Measurements from ENCODE around the gene LNX1. TPM values are rescaled to one million over a fixed set of nuclear protein-coding genes. Genes with fewer than 3 reads are reported as not detected.
"Not testable (repeated sequence)": the region's sequence is repeated elsewhere in the genome, so short reads cannot be mapped to it uniquely, and the experiment has no call there.

LNX1 gene
- polyA plus RNA-seq, 1 donor, result 4.0 TPM

DNA sequence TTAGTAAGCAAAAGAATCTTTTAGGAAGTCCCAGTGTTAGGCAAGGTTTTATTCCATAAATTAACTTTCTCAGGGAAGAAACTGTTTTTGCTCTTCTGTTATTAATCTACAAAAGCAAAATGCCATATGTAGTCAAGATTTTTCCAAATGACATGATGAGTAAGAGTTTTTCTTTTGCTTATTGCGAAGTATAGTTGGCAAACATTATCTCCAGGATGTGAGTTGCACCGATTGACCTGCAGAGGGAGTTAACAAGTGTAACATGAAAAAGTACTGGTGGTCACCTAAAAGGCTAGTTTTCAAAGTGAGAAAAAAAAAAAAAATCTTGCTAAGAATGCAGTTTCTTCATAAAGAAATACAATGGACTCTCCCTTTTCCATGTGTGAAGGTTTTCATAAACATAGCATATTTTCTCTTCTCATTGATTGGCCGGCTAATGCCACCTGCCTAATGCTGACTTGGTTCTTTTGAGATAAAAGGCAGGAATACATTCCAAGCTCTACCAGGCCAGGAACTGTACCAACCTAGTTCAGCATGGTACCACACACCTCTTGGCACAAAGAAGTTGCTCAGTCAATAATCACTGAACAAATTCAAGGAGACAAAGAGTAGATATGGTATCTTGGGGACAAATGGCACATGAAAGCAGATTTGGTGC is 100.2 kb downstream of the LNX1 start:
- peak; percentile 73 for DNase-seq

DNA sequence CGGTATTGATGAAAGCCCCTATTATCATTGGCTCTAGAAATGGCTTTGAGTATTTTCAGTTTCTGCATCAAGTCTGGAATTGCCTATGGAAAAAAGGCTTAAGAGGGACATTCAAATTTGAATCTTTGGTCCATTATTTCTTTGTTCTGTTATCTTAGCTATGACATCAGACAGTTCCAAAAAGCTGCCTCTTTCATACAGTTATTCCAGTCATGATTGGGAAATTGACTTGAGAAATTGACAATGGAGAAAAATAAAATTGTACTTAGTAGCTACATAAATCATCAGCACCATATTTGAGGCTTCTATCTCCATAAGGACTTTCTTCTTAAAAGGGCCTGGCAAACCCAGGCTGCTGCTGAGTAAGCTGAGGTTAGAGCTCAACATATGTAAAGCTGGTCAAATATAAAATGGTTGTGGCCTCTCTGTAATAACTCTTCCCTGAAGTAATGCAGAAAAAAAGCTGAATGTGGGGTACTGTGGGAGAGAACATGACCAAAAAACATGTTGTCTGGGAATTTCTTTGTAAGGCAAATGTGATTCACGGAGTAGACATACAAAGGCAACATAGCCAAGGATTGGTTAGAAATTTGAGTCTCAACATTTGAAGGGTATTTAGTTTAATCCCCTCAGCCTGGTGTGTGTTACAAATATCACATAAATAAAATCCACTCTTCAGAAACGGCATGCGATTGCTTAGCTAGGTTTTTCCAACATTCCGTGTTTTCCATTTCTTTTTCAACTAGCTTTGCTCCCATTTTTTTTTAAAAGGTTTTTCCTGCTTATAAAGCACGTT is 100.9 kb downstream of the LNX1 start:
- no peak for DNase-seq

DNA sequence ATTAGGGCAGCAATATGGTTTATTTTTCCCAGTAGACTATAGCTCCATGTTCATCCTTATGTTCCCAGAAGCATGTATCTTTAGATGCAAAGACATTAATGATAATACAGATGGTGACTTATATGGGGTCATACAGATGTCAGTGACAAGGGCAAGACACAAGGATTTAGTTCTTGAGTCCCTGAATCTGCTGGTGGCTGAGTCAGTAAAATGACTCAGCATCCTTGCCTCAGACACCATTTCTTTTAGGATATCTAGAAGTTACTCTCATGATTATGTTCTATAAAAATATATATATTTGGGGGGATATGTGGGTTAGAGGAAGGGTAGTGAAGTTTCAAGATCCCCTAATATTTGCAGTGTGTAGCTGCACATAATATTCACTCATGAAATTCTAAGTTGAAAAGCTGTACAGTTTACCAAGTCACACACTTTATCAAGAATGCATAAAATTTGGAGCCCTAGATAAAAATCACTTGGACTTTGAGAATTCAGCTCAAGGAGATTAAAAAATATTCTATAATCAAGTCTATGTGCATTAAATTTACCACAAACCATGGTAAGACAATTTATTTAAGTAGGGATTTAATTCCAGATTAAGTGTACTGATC is 101.9 kb downstream of the LNX1 start:
- DNase-seq, result no peak

DNA sequence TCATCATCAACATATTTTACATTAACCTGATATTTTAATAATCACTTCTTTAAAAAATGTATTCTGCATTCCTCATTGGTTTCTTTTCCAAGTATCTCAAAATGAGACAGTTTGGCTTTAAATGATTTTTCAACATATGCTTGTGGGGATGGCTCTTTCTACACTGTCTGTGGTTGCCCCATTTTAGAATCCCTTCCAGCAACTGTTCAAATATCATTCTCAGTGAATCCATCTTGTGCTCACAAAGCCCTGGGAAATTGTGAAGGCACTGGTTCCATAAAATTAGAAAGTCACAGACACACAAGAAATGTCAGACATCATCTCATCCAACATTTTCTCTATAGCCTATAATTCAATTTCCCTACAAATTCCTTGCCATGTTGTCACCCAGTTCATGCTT is 103.5 kb downstream of the LNX1 start:
- DNase-seq, result no peak

DNA sequence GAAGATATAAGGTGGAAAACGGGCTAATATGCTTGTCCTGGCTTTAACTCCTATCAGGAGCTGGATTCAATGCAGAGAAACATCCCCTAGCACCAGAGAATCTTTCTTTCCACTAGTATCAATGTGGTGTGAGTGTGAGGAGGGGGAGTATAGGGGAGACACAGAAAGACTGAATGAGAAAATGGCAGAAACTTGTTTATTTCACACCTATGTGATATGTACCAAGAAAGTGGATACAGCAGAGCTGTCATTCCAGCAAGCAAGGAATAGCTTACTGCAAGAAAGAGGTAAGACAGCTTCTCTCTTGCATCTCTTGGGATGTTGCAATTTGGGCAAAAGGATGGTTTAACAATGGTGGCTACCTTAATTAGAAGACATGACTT is 105.6 kb downstream of the LNX1 start:
- no peak for DNase-seq

DNA sequence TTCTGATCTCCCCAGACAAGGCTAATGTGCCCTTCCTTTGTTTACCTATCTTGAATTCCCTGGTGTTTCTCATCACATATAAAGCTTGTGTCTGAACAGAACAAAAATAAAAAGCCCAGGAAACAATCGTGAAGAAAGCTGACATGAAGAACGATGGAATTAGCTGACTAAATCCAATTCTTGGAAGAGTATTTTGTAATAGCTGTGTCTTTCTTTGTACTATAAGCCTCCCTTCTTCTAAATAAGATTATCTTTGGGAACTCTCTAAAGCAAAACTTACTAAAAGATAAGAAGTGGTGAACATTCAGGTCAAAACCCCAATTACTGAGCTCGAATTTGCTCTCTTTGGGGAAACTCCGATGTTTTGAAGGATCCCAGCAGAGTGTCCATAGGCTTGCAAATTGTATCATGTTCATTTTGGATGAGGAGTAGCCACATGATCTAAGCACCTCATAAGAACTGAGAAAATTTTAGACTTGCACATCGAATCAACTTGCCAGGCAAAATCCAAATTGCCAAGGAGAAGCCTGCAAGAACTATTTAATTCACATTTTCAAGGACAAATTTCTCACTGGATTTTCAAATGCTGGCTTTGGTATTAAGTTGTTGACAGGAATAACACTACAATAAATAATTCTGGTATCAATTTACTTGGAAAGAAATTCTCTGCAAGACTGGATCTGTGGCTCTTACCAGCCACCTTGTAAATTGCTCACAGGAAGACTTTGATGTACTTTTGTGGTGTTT is 106.2 kb downstream of the LNX1 start:
- no peak for DNase-seq

DNA sequence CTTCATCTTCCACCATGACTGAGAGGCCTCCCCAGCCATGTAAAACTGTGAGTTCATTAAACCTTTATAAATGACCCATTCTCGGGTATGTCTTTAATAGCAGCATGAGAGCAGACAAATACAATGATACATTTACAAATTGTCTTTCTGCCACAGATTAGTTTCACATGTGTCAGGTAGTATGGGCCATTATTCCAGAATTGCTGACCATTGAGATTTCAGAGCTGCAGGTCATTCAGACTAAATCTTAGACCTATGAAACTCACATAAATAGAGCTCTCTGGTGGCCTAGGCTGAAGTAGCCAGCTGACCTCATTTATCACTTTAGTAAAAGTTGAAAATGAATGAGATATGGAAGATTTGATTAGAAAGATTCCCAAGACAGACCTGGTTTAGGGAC is 108.0 kb downstream of the LNX1 start:
- no peak for DNase-seq

DNA sequence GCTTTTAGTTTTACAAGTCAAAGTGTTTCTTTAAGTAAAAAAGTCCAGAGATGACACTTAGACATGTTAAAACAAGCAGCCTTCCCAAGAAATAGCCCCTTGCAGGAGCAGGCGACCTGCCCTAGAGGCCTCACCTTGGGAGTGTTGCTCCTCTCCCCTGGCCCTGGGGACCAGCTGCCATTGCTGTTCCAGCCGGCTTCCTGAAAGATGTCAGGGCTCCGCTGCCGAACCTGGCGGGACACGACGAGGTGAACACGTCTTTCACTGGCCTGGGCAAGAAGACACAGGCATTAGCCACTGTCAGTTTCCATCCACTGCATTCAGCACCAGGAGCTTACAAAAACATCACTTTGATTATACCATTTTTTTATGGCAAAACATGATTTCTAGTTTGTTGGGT is 109.7 kb downstream of the LNX1 start:
- DNase-seq, result no peak

DNA sequence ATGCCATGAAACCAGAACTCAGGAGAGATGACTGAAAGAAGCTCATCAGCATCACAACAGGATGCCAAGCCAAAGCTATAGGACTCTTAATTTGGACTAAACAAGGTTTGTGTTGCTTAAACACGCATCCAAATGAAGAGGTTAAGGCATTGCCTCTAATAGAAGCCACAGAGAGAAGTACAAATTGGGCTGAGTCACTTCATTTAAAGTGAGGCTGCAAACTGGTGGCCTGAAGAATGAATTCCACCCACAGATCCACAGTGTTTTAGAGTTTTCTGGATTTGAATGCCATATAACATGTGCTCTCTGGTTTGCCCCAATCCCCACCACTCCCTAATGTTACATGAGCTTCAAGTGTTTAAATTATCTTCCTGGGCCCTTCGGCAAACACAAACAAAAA is 110.4 kb downstream of the LNX1 start:
- DNase-seq, result no peak

DNA sequence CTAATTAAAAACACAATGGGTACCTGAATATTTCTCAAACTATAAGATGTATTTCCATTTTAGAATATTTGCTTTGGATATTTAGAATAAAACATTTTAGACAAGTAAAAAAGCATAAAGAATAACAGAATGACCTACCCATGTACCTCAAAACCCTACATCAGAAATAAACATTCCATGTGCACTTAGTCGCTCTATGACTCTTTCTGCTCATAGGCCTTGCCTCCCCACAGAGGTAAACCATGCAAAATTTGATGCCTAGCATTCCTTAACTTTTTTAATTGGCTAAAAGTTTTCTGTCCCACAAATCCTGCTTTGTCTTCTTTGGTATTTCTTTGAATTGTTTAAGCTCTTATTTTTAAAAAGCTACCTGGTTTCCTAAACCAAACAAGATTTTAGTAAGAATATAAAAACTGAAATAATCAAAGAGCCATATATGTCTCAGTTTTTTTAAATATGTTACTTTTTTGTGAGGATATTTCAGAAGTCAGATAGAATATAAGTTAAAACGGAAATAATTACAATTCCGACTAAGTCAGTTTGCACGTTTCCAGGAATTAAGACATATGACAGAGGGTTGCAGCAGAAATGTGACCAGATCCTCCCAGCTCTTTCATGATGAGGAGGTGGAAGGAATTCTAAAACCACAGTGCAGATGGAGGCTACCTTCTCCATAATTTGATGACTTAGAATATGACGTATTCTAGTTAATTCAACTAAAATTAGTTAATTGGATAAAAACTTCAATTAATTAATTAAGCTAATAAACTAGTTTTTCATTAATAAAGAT is 111.4 kb downstream of the LNX1 start:
- DNase-seq, result no peak

DNA sequence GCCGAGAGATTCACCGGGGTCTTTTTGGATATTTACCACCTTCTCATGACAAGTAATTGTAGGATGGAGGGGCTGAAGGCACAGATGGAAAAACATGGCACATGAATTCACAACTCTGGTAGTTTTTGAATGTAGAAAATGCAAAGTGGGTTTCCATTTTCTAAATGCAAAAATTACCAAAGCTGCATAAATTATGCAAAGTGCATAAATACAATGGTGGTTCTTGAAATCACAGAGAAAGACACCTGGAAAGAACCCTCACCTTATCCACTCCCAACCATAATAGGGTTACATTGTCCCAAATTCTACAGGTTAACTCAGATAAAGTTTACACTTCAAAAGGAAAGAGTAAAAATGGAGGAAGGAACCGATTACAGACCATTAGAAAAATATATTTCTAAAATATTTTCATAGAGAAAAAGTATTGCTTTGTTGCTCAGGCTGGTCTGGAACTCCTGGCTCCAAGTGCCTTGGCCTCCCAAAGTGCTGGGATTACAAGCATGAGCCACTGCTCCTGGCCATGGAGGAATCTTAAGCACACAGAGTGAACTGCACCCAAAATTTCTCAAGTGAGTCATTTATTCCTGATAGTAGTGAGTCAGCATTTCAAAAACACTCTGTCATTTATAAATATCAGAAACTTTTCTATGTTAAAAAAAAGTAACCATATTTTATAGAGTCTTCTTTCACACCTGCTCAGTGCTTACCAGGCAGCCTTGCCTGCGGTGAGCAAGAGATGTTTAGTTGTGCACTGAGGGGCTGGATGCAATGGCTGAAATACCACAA is 112.4 kb downstream of the LNX1 start:
- DNase-seq, result no peak

DNA sequence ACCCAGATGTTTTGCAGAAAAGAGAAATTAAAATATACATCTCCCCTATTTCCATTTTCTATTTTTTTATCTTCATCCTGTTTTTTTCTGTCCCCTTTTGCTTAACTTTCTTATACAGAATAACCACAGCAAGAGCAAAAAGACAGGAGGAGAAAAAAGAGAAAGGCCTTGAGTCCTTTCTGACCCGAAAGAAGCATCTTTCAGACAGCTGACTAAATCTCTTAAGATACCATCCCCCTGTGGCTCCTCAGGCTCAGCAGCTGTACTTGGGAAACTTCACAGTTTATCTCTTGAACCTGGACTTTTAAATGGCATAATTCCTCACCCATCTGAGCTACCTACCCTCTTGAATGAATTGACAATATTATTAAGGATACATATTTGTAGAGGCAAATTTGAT is 113.7 kb downstream of the LNX1 start:
- DNase-seq, result no peak

DNA sequence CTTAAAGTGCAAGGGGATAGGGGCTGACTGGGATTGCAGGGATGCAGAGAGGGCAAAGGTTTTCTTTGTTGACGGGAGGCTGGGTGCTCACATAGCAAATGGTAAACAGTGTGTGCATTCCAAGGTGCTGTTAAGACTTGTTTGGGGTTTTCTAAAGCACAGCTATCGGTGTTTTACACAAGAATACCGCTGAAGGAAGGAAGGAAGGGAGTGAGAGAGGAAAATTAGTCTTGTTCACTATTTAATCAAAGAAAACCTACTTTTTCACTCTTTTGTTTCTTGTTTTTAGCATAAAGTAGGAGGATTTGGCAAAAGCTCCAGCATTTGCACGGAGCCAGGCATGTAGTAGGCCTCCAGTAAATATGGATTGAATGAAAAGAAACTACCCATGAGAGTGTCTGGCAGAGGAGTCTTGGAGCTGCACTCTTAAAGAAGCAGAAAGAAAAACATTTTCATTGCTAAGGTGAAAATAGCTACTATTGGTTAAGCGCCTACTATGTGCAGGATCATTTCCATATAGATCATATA is 114.2 kb downstream of the LNX1 start:
- DNase-seq, result no peak

DNA sequence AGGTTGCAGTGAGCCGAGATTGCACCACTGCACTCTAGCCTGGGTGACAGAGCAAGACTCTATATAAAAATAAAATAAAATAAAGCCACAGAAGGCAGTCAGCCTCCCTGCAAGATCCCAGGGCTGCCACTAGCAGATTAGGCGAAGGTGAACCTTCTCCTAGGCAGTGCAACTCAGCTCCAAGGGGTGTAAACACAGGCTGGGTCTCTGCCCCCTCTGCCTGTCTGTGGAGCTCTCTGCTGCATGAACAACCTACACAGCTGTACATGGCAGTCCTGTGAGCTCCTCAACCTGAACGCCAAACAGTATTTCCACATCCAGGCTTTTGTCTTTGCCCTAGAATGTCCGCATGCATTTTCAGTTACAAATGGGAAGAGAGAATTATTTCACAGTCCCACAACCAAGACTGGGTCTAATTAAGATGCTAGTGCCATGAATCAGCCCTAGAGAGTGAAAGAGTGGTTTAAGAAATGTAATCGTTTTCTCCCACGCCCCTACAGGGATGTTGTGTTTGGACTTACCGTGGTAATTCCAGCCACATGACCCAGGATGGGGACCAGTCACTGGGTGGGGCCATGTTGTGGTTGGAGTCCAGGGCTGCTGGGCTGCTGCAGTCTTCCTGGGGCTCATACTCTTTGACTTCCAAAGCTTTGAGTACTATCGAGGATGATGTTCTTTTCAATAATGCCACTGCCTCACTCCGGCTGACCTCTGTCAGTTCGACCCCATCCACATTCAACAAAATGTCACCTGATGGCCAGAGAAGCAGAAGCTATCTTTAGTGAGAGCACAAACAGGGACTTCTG is 114.9 kb downstream of the LNX1 start:
- DNase-seq, result no peak

DNA sequence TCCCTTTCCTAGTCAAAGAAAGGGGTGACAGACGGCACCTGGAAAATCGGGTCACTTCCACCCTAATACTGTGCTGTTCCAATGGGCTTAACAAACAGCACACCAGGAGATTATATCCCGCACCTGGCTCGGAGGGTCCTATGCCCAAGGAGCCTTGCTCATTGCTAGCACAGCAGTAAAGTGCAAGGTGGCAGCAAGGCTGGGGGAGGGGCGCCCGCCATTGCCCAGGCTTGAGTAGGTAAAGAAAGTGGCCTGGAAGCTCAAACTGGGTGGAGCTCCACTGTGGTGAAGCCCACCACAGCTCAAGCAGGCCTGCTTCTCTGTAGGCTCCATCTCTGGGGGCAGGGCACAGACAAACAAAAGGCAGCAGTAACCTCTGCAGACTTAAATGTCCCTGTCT is 124.7 kb downstream of the LNX1 start:
- not testable (repeated sequence) for DNase-seq

DNA sequence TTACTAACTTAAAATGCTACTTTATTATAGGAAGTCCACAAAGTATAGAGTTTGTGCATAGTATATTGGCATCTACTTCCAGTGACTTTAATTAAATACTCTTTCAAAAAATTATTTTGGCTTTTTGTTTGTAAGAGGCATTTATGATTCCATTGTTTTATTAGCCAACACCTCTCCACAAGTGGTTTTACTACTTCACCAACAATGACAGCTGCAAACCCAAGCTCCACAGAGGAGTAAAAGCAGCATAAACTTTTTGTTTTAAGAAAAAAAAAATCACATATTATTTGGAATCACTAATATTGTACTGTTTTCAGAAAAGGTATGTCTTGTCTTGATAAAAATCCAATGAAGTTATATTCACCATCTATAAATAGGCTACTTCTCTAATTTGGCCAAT is 125.4 kb downstream of the LNX1 start:
- DNase-seq, result no peak

DNA sequence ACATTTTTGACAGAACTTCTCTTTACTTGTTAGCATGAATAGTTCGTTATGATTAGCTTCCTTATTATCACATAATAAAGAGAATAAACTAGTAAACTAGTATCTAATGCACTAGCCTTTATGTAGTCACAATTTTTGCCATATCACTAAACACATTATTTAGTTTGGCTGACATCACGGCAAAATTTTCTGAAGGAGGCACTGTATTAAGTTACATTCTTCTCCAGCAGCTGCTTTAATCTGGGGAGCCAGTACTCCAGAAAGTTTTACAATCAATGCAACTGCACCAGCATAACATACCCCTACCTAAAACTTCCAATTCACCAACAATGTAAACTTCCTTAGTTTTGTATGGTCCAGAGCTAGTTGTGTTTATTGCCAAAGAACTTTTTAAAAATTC is 126.0 kb downstream of the LNX1 start:
- DNase-seq, result no peak

DNA sequence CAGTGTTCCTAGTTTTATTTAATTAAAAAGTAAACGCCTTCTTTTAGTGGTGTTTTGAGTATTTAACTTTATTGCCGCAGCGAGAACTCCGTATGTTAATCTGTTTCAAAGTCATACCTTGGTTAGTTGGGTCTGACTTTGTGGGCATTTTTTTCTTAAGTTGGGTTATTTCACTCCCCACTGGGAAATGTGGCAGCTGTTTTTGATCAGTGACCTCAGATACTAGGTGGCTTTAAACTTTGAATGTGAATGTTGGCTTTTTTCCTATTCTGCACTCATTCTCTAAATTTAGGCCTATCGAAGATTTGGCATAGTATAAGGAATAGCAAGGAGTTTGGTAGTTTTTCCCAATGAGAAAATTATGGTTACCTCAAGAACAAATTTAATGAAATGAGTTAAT is 127.9 kb downstream of the LNX1 start:
- no peak for DNase-seq

DNA sequence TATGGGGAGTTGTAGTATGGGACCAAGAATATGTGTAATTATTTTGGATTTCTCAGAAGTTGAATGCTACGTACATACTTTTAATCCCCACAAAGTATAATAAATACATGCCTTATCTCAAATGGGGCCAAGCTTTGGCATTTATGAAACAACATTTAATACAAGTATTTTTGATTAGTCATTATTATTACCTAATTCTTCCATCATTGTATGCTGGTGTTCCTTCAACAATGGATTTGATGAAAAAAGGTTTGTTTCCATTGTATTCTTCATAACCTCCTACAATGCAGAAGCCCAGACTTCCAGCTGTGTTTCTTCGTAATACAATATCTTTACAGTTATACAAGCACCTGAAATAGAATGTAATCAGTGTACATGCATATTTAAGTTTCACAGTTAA is 130.0 kb downstream of the LNX1 start:
- DNase-seq, result no peak

DNA sequence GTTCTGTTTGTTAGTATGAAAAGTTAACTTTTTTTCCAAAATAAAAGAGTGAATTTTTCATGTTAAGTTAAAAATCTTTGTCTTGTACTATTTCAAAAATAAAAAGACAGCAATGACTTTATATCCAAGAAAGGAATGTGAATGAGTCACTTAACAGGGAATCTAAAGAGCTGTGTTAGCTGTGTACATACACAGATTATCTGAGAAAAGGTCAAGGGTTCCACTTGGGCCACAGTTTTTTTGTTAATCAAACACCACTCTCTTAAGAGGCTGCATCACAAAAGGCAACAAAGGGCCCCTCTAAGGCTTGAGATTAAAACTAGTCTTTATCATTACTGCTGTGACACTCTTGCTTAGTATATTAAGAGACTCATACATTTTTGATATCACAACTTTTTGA is 131.7 kb downstream of the LNX1 start:
- DNase-seq, result no peak

DNA sequence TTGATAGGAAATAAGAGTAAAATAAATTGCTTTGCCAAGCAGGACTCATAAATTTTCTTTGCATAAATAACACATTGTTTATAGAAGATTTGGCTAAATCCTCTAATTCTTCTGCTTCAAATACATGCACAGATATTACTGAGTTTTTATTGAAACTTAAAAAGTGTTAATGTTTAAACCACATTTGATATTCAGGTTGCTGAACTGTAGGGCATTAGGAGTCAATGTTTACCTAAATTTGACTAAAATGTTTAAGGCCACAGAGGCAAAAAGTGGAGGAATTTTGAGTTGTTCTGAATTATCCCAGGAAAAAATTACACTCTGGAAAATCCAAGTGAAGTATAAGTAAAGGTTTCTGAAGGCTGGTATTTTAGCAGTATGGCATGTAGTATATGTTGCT is 135.1 kb downstream of the LNX1 start:
- DNase-seq, result no peak

Data from hindlimb muscle (tissue), 1 donor.